ENCODE data around the gene MS4A4E.
"Not testable (repeated sequence)": the region's sequence is repeated elsewhere in the genome, so short reads cannot be mapped to it uniquely, and the experiment has no call there.

The MS4A4E gene

DNA sequence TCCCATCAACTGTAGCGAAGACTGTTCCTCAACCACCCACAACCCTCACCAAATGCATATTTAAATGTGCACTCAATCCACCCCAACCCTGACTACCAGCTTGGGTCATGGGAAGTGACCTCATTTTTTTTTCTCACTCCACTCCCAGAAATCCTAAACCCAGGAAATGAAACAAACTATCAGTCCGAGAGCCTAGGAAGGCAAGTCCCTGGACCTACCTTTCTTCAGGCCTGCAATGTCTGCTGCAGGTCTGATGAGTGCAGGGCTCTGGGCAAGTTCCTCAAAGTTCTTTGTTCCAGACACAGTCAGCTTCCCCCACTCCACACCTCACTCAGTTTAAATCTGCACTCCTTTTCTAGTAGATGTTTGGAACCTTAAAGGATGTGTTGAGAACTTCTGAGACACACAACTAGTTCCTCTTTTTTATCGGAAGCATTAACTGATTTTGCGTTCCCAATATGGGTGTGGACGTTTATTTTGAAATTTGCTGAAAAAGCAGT is at the start of gene MS4A4E:
MS4A4E (minus strand) TSS at position 398 of the 500 bp plus-strand sequence. CDS start 13,082 bp downstream, outside the sequence.
- DNase-seq (ENCODE audit: low read depth in 2 of 2, low spot score in 1 of 2) = no peak

DNA sequence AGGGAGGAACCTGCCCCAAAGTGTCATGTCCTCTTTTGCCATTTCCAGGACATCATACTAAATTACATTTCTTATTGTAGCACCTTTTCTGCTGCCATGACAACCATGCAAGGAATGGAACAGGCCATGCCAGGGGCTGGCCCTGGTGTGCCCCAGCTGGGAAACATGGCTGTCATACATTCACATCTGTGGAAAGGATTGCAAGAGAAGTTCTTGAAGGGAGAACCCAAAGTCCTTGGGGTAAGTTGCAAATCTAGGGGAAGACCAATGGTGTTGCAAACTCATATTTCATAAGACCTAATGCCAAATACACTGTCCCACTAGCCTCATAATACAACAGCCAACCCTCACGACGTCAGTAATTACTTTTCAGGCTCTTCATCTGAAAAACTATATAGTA is 49.2 kb upstream of the MS4A4E start:
- DNase-seq (ENCODE audit: low read depth in 2 of 2, low spot score in 1 of 2) = no peak

DNA sequence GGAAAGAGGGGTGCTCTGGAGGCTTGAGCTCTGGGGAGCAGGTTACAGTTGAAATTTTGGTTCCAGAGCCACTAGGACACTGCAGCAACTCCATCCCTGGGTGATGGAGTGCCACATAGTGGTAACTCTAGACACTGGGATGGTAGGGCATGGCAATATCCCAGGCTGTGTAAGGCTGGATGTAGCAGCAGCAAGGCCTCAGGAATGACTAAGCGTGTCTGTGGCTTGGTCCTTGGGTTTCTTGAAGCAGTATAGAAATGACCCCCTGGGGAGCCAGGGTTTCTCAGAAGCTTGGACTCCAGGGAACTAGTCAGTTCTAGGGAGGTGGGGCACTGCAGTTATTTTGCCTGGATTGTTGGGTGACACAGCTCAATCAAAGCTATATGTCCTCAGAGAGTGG is 45.6 kb upstream of the MS4A4E start:
- DNase-seq (ENCODE audit: low read depth in 2 of 2, low spot score in 1 of 2) = no peak

DNA sequence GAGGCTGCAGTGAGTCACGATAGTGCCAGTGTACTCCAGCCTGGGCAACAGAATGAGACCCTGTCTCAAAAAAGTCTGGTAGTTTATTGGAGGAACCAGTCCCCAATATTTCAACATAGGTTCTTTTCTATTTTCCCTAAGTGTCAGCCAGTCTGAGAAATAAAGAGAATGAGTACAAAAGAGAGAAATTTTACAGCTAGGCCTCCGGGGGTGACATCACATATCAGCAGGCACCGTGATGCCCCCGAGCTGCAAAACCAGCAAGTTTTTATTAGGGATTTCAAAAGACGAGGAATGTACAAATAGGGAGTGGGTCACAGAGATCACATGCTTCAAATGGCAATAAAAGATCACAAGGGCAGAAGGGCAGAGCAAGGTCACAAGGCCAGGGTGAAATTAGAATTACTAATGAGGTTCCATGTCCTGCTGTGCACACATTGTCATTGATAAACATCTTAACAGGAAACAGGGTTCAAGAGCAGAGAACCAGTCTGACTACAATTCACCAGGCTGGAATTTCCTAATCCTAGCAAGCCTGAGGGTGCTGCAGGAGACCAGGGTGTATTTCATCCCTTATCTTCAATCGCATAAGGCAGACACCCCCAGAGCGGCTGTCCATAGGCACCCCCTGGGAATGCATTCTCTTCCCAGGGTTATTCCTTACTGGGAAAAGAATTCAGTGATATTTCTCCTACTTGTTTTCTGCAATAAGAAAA is 42.6 kb upstream of the MS4A4E start:
- DNase-seq (ENCODE audit: low read depth in 2 of 2, low spot score in 1 of 2) = not testable (repeated sequence)

DNA sequence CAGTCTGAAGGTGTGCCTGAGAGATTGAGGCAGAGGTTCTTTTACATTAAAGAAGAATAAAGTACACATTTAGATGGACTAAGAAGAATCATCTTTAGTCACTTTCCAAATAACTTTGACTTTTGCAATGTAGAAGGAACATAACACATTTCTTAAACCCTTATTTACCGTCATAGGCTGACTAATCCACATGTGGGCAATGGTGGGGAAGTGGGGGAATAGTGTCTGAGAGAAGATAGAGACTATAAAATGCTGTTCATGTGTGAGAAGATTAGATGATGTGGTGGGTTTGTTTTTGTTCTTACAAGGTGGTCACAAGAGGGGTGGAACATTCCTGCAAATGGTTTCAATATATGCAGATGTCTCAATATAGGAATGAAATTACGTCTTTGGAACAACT is 39.3 kb upstream of the MS4A4E start:
- no peak for DNase-seq (ENCODE audit: low read depth in 2 of 2, low spot score in 1 of 2)

DNA sequence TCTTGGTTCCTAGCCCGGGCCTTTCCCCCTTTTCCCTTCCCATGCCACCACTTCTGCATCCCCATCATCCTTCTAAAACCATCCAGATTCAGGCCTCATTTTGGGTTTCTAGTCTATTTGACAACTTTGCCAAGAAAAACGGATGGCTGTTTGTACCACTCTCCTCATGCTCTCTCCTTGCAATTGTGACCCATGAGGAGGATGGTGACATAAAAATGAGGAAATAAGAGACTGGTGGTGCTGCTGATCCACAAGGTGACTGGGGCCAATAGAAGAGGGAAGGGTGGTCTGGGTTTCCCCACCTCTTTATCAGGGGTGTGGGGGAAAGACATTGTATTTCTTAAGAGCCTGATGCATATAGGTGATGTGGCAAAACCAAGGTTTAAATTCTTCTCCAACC is 38.5 kb upstream of the MS4A4E start:
- no peak for DNase-seq (ENCODE audit: low read depth in 2 of 2, low spot score in 1 of 2)

DNA sequence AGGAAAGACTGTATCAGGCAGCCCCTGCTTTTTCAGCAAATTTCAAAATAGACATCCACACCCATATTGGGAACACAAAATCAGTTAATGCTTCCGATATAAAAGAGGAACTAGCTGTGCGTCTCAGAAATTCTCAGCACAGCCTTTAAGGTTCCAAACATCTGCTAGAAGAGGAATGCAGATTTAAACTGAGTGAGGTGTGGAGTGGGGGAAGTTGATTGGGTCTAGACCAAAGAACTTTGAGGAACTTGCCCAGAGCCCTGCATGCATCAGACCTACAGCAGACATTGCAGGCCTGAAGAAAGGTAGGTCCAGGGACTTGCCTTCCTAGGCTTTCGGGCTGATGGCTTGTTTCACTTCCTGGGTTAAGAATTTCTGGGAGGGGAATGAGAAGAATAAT is 37.5 kb upstream of the MS4A4E start, which contains the start of gene MS4A4A:
MS4A4A (plus strand) TSS at position 255 of the 400 bp plus-strand sequence; CDS start at position 265, 10 bp downstream.
- no peak for DNase-seq (ENCODE audit: low read depth in 2 of 2, low spot score in 1 of 2)

DNA sequence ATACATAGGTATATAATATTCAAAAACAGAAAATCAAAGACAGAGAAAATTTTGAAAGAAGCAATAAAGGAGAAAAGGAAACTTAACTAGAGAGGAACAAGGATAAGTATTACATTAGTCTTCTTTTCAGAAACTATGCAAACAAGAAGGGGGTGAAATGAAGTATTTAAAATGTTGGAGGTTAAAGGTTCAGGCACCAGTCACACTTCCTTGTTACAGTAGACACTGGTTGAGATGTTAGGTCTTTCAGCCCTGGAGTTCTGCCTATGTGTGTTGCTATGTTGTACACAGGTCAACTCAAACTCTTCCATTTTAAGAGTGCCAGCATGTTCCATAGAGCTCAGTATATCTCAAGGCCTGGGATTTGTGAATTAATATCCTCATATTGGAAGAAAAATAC is 31.5 kb upstream of the MS4A4E start:
- no peak for DNase-seq (ENCODE audit: low read depth in 2 of 2, low spot score in 1 of 2)

DNA sequence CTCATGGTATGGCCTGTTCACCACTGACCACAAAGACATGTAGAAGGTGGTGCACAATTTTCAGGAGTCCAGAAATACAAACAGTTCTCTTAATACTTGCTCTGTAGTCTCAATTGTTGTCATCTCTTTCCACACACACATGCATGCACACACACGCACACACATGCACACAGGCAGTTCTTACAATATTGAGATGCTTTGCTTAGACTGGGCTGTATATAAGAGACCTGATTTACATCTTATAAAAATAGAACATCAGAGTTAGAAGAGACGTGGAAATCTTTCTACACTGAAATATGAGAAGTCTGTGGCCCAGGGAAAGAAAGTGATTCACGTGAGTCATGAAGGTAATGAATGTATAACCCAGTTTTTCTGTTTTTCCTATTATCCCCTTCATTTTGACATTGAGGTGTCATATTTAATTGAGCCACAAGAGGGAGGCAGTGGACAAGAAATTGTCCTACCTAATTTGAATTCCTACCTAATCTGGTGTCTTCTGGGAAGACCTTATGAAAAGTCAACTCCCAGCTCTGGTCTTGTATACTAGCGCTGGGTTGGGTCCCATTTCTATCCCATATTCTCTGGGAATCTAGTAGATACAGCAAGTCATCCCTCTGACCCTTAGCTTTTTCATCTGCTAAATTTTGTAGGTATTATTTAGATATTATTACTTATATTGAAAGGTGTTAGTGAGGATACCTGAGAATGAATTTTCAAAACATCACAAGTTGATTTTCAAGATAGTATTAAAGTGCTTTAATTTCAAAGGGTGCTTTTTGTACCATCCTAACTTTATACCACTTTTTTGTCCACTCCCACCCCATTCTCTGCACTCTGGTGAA is 22.7 kb upstream of the MS4A4E start:
- DNase-seq (ENCODE audit: low read depth in 2 of 2, low spot score in 1 of 2) = no peak

DNA sequence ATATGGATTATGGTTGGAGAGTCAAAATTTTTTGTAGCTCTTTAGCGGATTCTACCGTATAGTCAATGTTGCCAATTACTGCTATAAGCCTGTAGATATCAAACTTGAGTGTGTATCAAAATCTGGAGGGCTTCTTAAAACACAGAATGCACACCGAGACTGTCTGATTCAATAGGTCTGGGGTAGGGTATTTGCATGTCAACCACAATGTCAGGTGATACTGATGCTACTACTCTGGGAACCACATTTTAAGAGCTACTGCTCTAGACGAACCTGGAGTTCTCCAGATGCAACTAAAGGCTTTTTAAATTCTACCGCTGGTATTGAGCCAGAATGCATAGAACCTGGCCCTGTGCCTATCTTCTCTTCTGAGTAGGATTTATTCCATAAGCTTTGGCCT is 21.7 kb upstream of the MS4A4E start:
- no peak for DNase-seq (ENCODE audit: low read depth in 2 of 2, low spot score in 1 of 2)

DNA sequence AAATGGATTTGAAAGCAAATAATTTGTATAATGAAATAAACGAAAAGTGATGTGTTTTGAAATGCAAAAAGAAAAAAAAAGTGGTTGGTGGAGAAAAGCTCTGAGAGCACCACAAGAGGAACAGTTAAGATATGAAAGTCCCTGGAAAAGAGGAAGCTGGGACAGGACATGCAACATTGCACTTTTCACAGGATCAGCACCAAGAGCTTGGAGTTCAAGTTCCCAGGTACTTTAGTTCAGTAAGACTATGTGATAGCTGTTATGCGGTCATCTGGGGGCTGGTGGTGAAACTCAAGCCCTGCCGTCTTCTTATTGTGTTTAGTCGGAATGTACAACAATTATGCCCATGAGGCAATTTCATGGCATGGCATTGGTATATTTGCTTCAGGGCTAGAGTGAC is 20.5 kb upstream of the MS4A4E start:
- DNase-seq (ENCODE audit: low read depth in 2 of 2, low spot score in 1 of 2) = no peak

DNA sequence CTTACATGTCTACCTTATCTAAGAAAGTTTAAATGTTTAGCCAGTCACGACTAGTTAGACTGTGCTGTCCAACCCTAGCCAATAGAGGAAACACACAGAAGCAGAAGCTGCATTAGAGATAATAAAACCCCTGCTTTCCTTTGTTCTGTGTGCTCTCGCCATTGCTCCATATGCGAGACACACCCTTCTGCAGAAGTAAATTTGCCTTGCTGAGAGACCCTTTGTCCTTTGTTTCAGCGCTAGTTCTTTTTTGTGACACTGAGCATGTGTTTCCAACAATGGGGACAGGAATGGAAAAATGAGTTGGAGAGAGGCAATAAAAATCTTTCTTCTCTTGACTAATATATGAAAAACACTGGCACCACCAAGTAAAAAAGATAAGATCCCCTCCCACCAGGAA is 18.1 kb upstream of the MS4A4E start:
- DNase-seq (ENCODE audit: low read depth in 2 of 2, low spot score in 1 of 2) = no peak

DNA sequence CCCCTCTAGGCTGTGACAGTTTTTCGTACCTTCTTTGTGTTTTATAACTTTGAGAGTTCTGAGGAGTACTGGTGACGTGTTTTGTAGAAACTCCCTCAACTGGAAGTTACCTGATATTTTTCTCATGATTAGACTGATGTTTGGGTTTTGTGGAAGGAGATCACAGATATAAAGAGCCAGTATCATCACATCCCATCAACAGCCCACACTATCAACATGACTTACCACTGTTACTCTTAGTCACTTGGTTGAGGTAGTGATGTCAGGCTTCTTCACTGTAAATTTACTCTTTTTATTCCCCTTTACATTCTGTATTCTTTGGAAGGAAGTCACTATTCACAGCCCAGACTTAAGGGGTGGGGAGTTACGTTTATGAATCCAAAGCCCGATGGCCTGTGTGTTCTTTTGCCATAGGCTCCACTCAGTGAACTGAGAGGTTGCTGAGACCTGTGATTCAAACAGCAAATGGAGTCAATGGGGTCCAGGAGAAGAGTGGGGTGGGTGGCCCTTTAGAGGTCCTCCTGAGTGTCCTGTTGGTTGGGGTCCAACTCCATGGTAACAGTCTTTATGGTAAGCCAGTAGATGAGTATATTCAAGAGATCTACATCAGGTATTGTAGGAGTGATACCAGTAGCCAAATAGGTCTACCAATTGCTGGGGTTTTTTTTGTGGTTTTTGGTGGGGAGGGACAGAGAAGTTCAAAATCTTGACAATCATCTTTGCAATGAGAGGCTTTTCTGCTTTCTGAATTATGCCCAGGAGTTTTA is 15.2 kb upstream of the MS4A4E start:
- DNase-seq (ENCODE audit: low read depth in 2 of 2, low spot score in 1 of 2) = no peak

DNA sequence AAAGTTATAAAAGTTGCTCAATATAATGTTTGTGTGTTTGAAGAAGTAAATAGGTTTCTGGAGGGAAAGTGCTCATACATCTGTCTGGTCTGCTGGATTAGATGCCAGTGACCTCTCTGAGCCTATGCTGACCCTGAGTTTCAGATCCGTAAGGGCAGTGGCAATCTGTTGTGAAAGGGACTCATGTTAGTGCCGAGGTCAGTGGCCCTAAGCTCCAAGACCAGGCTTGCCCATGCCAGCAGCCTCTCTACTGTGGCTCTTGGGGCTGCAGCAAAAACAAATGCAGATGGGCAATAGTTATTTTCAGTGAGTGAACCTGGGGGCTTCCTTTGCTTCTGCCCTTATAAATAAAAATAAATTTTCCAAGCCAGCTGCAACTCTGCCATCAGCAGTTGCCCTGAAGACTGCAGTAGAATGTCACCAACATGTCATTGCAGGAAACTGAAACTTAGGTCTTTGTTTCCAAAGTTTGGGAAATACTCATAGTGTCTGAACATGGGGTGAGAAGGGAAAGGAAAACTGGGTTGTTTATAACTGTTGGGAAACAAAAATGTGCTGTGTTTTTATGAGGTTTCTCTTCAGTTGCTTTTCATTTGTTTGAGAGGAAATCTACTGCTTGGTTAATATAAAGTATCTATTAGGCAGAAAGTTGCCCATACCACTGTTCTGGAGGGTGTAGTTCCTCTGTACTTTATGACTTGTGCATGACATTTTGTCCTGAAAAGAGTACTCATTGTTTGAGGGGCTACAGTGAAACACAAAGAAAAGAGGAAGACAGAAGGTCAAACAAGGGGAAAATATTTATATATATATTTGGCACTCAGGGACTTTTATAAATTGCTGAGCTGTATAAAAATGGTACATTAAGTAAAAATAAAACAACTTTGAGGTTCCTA is 9.5 kb upstream of the MS4A4E start:
- no peak for DNase-seq (ENCODE audit: low read depth in 2 of 2, low spot score in 1 of 2)

DNA sequence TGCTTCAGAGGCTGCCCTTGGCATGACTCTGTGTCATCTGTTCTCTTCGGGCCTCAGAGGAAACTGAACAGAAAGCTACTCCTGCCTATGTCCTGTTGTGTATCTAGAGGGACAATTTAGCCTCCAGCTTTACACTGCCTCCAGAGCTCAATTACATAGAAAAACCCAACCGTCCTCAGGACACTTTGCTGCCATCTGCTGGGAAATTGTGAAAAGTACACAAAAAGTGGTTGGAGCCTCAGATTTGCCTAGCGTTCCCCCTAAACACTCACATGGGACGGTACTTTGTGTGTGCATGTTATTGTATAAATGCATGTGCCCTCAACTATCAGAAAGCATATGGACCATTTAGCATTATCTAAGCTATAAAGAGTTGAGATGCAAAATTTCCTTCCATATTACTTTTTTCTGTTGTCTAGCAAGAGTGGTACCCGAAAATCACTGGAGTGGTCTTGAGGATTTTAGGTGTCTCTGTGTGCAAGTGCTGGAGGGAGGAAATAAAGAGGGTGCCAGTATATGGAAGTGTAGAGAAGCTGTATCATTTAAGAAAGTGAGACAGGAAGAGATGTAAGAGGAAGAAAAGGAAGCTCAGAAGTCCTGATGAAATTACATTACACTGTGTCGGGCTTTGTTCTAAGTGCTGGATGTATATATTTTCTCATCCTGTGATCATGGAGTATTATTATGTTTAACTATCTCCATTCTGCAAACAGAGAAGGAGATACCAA is 8.7 kb upstream of the MS4A4E start:
- no peak for DNase-seq (ENCODE audit: low read depth in 2 of 2, low spot score in 1 of 2)

DNA sequence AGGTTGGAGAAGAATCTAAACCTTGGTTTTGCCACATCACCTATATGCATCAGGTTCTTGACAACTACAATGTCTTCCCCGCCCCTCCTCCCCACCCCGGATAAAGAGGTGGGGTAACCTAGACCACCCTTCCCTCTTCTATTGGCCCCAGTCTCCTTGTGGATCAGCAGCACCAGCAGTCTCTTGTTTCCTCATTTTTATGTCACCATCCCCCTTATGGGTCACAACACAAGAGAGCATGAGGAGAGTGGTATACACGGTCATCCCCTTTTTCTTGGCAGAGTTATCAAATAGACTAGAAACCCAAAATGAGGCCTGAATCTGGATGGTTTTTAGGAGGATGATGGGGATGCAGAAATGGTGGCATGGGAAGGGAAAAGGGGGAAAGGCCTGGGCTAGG is 1.2 kb downstream of the MS4A4E start:
- no peak for DNase-seq (ENCODE audit: low read depth in 2 of 2, low spot score in 1 of 2)

DNA sequence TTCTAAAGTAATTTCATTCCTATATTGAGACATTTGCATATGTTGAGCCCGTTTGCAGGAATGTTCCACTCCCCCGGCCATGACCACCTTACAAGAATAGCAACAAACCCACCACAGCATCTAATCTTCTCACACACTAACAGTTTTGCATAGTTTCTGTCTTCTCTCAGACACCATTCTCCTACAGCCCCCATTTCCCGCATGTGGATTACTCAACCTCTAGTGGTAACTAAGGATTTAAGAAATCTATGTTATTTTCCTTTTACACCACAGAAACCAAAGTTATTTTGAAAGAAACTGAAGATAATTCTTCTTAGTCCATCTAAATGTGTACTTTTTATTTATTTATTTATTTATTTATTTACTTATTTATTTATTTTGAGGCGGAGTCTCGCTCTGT is 2.3 kb downstream of the MS4A4E start:
- no peak for DNase-seq (ENCODE audit: low read depth in 2 of 2, low spot score in 1 of 2)

DNA sequence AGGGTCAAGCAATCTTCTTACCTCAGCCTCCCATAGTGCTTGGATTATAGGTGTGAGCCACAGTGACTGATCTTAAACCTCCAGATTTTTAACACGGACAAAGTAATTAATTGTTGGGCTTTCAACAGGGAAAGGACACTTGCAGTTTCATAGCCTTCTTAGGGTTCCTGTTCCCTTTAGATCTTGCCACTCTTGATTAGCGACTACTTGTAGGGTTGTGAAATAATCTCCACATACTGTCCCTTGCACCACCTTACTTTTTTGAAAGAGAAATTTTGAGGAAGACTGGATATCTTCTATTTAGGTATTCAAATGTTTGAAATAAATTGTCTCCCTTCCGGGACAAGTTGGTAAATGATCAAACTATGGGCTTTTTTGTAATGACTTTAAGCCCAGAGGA is 7.6 kb downstream of the MS4A4E start:
- DNase-seq (ENCODE audit: low read depth in 2 of 2, low spot score in 1 of 2) = no peak

DNA sequence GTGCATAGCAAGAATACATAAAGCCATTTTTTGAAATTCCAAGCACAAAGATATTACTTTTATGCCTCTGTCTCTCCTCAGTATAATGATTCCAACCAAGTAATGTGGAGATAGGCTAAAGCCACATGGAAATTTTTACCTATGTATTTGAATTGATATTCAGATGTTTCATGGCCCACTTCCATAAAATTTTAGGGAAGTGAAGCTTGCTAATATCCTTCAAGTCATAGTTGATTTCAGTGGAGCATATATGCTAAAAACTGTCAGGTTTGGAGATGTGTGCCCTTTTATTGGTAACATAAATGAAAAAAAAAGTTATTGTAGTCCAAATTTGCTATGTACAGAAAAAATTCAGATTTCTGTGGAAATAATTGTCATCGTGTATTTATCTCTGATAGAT is 12.3 kb downstream of the MS4A4E start:
- DNase-seq (ENCODE audit: low read depth in 2 of 2, low spot score in 1 of 2) = no peak

DNA sequence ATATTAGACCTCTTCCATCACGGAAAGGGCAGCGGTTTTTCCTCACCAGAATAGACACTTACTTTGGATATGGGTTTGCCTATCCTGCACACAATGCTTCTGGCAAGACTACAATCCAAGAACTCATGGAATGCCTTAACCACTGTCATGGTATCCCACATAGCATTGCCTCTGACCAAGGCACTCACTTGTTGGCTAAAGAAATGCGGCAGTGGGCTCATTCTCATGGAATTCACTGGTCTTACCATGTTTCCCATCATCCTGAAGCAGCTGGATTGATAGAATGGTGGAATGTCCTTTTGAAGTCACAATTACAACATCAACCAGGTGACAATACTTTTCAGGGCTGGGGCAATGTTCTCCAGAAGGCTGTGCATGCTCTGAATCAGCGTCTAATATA is 20.8 kb downstream of the MS4A4E start:
- no peak for DNase-seq (ENCODE audit: low read depth in 2 of 2, low spot score in 1 of 2)
